ENCODE data around the gene POP5. TPM values are rescaled to one million over a fixed set of nuclear protein-coding genes. Genes with fewer than 3 reads are reported as not detected.
A peak's percentile ranks its signal among the peaks of the same experiment; 100 is the strongest.
"Not testable (repeated sequence)": the region's sequence is repeated elsewhere in the genome, so short reads cannot be mapped to it uniquely, and the experiment has no call there.

POP5 gene
- polyA plus RNA-seq, 3 donors = 57.2 to 78.7 (median 61.2) TPM

- Histone ChIP-seq H3K79me2 (ENCODE audit: insufficient read depth, low read length) (no peaks in the 10 kb centered on the region), H3K36me3 (replicated peaks in 1 of 2; ENCODE audit: control insufficient read depth in 1 of 2, insufficient read depth in 2 of 2, low read length in 2 of 2) (no peaks in the 10 kb centered on the region), H3K4me1 (ENCODE audit: control insufficient read depth in 1 of 2, insufficient read depth in 2 of 2, low read length in 2 of 2) (peaks cover 0 to 4% of the 10 kb centered on the region in 2 donors), H3K4me2 (replicated peaks; ENCODE audit: extremely low read depth, low read length, poor library complexity, severe bottlenecking) (no peak overlapping the region), H3K4me3 (replicated peaks in 1 of 3; ENCODE audit: low read depth in 2 of 3, low read length in 3 of 3) (no peak overlapping the region), H3K9me3 (replicated peaks in 1 of 2; ENCODE audit: control insufficient read depth in 1 of 2, insufficient read depth in 1 of 2, low read length in 2 of 2) (no peaks in the 10 kb centered on the region), H3K9ac (ENCODE audit: insufficient read depth, low read length, poor library complexity, severe bottlenecking) (no peak overlapping the region), H3K27ac (ENCODE audit: low read depth in 1 of 2, low read length in 2 of 2) (no peak overlapping the region), H2AFZ (ENCODE audit: insufficient read depth, low read depth, low read length, poor library complexity, severe bottlenecking) (no peak overlapping the region), H3K27me3 (ENCODE audit: control insufficient read depth in 2 of 2, insufficient read depth in 2 of 2, low read length in 2 of 2) (no peaks in the 10 kb centered on the region), H4K20me1 (ENCODE audit: insufficient read depth, low read length) (no peaks in the 10 kb centered on the region)
- Mint-ChIP-seq H3K27ac (no peak overlapping the region), H3K4me3 (no peak overlapping the region), H3K4me1 (peaks cover 9% of the 10 kb centered on the region), H3K27me3 (ENCODE audit: low read depth in 3 of 3) (peaks cover 0 to 4% (median 2%) of the 10 kb centered on the region in 3 donors), H3K9me3 (no peaks in the 10 kb centered on the region), H3K36me3 (no peaks in the 10 kb centered on the region)
- 94% methylated on average over 2 of the region's 4 CpGs for WGBS (ENCODE audit: insufficient coverage)
- TF ChIP-seq CTCF (IDR thresholded peaks at IDR 0.05) = no peak
- intact Hi-C loops (cut with micrococcal nuclease) = no loop called here
- no peak for DNase-seq
These were observed 29.4 kb upstream of the POP5 start for GRCh38 chr12:120610560-120610959.

GRCh38 chr12:120602416-120602815 lies 21.2 kb upstream of the POP5 start:
- Mint-ChIP-seq H3K27ac (peak overlapping the region; percentile 75 to 95 (median 88)), H3K4me3 (peak overlapping the region; percentile 32 to 83), H3K4me1 (peaks cover 37% of the 10 kb centered on the region)
- H3K36me3 Mint-ChIP-seq; intact Hi-C loops (cut with micrococcal nuclease); H3K36me3 ChIP-seq (replicated peaks in 1 of 2; ENCODE audit: control insufficient read depth in 1 of 2, insufficient read depth in 2 of 2, low read length in 2 of 2); H3K9me3 Mint-ChIP-seq; H3K9me3 ChIP-seq (replicated peaks in 1 of 2; ENCODE audit: control insufficient read depth in 1 of 2, insufficient read depth in 1 of 2, low read length in 2 of 2); H3K9ac ChIP-seq (ENCODE audit: insufficient read depth, low read length, poor library complexity, severe bottlenecking); H3K79me2 ChIP-seq (ENCODE audit: insufficient read depth, low read length); H3K27me3 Mint-ChIP-seq (ENCODE audit: low read depth in 3 of 3); H3K4me3 ChIP-seq (replicated peaks in 1 of 3; ENCODE audit: low read depth in 2 of 3, low read length in 3 of 3); H3K27me3 ChIP-seq (ENCODE audit: control insufficient read depth in 2 of 2, insufficient read depth in 2 of 2, low read length in 2 of 2); H4K20me1 ChIP-seq (ENCODE audit: insufficient read depth, low read length): not testable (repeated sequence)
- peak overlapping the region; percentile 39 to 68 for H3K27ac ChIP-seq (ENCODE audit: low read depth in 1 of 2, low read length in 2 of 2)
- peak overlapping the region; percentile 44 for H3K4me2 ChIP-seq (replicated peaks; ENCODE audit: extremely low read depth, low read length, poor library complexity, severe bottlenecking)
- peak overlapping the region; percentile 51 for H2AFZ ChIP-seq (ENCODE audit: insufficient read depth, low read depth, low read length, poor library complexity, severe bottlenecking)
- no CpG with 5 or more reads among the region's 5 CpGs for WGBS (ENCODE audit: insufficient coverage)
- peak; percentile 86 to 96 (median 94) for DNase-seq
- H3K4me1 ChIP-seq (ENCODE audit: control insufficient read depth in 1 of 2, insufficient read depth in 2 of 2, low read length in 2 of 2) = peaks cover 39 to 42% of the 10 kb centered on the region in 2 donors

Measured in CD14-positive monocyte (primary cell).